CD14-positive monocyte (primary cell): Measurements from ENCODE around the gene TNFRSF11A. TPM values are rescaled to one million over a fixed set of nuclear protein-coding genes. Genes with fewer than 3 reads are reported as not detected.

Source experiments
- DNase-seq, 3 donors: peaks; one replicate each; pipeline ENCODE4 v3.0.0-alpha.2; 2011 to 2022
- H2AFZ ChIP-seq: 2 replicates; pipeline ENCODE4 v1.6.0; 2012; ENCODE audit warnings: mild to moderate bottlenecking, low read depth, low read length, inconsistent platforms; ENCODE audit not compliant: insufficient read depth, poor library complexity, severe bottlenecking
- H3K27ac ChIP-seq, 2 donors: 1 replicate in 1 of 2; 2 replicates in 1 of 2; pipeline ENCODE4 v1.5.1; 2012 to 2013; ENCODE audit warnings: low read length in 2 of 2, control low read depth in 1 of 2, inconsistent platforms in 1 of 2, low read depth in 1 of 2, mild to moderate bottlenecking in 1 of 2
- H3K27me3 ChIP-seq, 2 donors: one replicate each; pipeline versions ENCODE4 v1.6.0 to v1.6.1; 2011 to 2013; ENCODE audit warnings: low read length in 2 of 2; ENCODE audit not compliant: control insufficient read depth in 2 of 2, insufficient read depth in 2 of 2
- H3K36me3 ChIP-seq, 2 donors: replicated peaks in 1 of 2; 1 replicate in 1 of 2; 2 replicates in 1 of 2; pipeline versions ENCODE4 v1.5.1 to v1.6.1; 2012 to 2013; ENCODE audit warnings: low read length in 2 of 2, control low read depth in 1 of 2, inconsistent platforms in 1 of 2, mild to moderate bottlenecking in 1 of 2; ENCODE audit not compliant: insufficient read depth in 2 of 2, control insufficient read depth in 1 of 2
- H3K4me1 ChIP-seq, 2 donors: 1 replicate in 1 of 2; 2 replicates in 1 of 2; pipeline versions ENCODE4 v1.5.1 to v1.6.1; 2012 to 2013; ENCODE audit warnings: low read length in 2 of 2, control low read depth in 1 of 2, inconsistent platforms in 1 of 2, mild to moderate bottlenecking in 1 of 2, moderate library complexity in 1 of 2; ENCODE audit not compliant: insufficient read depth in 2 of 2, control insufficient read depth in 1 of 2
- H3K4me2 ChIP-seq: replicated peaks from 2 replicates; pipeline ENCODE3; 2012; ENCODE audit warnings: low read length, moderate library complexity, mild to moderate bottlenecking; ENCODE audit not compliant: poor library complexity, severe bottlenecking; ENCODE audit errors: extremely low read depth
- H3K4me3 ChIP-seq, 3 experiments: fragments of 200-600 bp in 1 of 3; sonication (generic) in 1 of 3; replicated peaks in 1 of 3; 1 replicate in 2 of 3; 2 replicates in 1 of 3; pipeline ENCODE4 v1.5.1; 2011 to 2013; ENCODE audit warnings: low read length in 3 of 3, mild to moderate bottlenecking in 3 of 3, control low read depth in 2 of 3, low read depth in 2 of 3, inconsistent platforms in 1 of 3, moderate library complexity in 1 of 3
- H3K79me2 ChIP-seq: 2 replicates; pipeline ENCODE4 v1.6.0; 2012; ENCODE audit warnings: mild to moderate bottlenecking, control low read depth, inconsistent platforms, low read length, moderate library complexity; ENCODE audit not compliant: insufficient read depth
- H3K9ac ChIP-seq: 2 replicates; pipeline ENCODE4 v1.6.0; 2017; ENCODE audit warnings: low read length, mild to moderate bottlenecking; ENCODE audit not compliant: insufficient read depth, poor library complexity, severe bottlenecking
- H3K9me3 ChIP-seq, 2 donors: replicated peaks in 1 of 2; 1 replicate in 1 of 2; 2 replicates in 1 of 2; pipeline versions ENCODE4 v1.5.1 to v1.6.1; 2012 to 2013; ENCODE audit warnings: low read length in 2 of 2, control low read depth in 1 of 2; ENCODE audit not compliant: control insufficient read depth in 1 of 2, insufficient read depth in 1 of 2
- H4K20me1 ChIP-seq: 2 replicates; pipeline ENCODE4 v1.6.0; 2012; ENCODE audit warnings: mild to moderate bottlenecking, low read length, control low read depth, moderate library complexity; ENCODE audit not compliant: insufficient read depth
- H3K27ac Mint-ChIP-seq, 7 donors: one replicate each; pipeline ENCODE4 v1.8.0; 2020; ENCODE audit warnings: mild to moderate bottlenecking in 7 of 7, mixed read lengths in 7 of 7, moderate library complexity in 6 of 7, inconsistent platforms in 2 of 7
- H3K27me3 Mint-ChIP-seq, 3 donors: one replicate each; pipeline ENCODE4 v1.8.0; 2021 to 2022; ENCODE audit warnings: low read depth in 3 of 3, mild to moderate bottlenecking in 3 of 3, mixed read lengths in 3 of 3, moderate library complexity in 3 of 3, inconsistent platforms in 1 of 3
- H3K36me3 Mint-ChIP-seq, 2 donors: one replicate each; pipeline ENCODE4 v1.8.0; 2020; ENCODE audit warnings: mixed read lengths in 2 of 2, inconsistent platforms in 1 of 2, mild to moderate bottlenecking in 1 of 2
- H3K4me1 Mint-ChIP-seq: one replicate; pipeline ENCODE4 v1.8.0; 2020; ENCODE audit warnings: mild to moderate bottlenecking, mixed read lengths
- H3K4me3 Mint-ChIP-seq, 2 donors: one replicate each; pipeline ENCODE4 v1.8.0; 2020; ENCODE audit warnings: mild to moderate bottlenecking in 2 of 2, mixed read lengths in 2 of 2, moderate library complexity in 1 of 2
- H3K9me3 Mint-ChIP-seq, 7 donors: one replicate each; pipeline ENCODE4 v1.8.0; 2020 to 2022; ENCODE audit warnings: mixed read lengths in 7 of 7, mild to moderate bottlenecking in 6 of 7, moderate library complexity in 6 of 7, inconsistent platforms in 2 of 7
- CTCF ChIP-seq: fragments of 200-600 bp; IDR thresholded peaks from one replicate; pipeline ENCODE4 v1.8.0; 2022; ENCODE audit warnings: antibody characterized with exemption, mild to moderate bottlenecking
- WGBS: methylation state at CpG from one replicate; pipeline ENCODE4 v1.1.5; 2013; ENCODE audit warnings: missing lambda C conversion rate; ENCODE audit not compliant: insufficient coverage; 5-methylcytosine and 5-hydroxymethylcytosine counted together
- intact Hi-C, 2 donors: fragments of 100-400 bp; cut with micrococcal nuclease; formaldehyde crosslinking; loops; one replicate each; pipeline versions ENCODE4 v1.15.0 to v1.15.1; 2023
- polyA plus RNA-seq, 3 donors: library from polyadenylated mRNA; depleted of rRNA in 1 of 3; unstranded in 2 of 3; stranded (reverse) in 1 of 3; fragments of 300-500 nt in 2 of 3; fragments of >200 nt in 1 of 3; fragmentation: Illumina TruSeq in 2 of 3; gene quantifications; 1 replicate in 2 of 3; 2 replicates in 1 of 3; pipeline ENCODE4 v1.2.3, GENCODE V29; 2012 to 2021

Gene TNFRSF11A
- polyA plus RNA-seq, 3 donors: 0.05 to 0.67 (median 0.24) TPM

DNA sequence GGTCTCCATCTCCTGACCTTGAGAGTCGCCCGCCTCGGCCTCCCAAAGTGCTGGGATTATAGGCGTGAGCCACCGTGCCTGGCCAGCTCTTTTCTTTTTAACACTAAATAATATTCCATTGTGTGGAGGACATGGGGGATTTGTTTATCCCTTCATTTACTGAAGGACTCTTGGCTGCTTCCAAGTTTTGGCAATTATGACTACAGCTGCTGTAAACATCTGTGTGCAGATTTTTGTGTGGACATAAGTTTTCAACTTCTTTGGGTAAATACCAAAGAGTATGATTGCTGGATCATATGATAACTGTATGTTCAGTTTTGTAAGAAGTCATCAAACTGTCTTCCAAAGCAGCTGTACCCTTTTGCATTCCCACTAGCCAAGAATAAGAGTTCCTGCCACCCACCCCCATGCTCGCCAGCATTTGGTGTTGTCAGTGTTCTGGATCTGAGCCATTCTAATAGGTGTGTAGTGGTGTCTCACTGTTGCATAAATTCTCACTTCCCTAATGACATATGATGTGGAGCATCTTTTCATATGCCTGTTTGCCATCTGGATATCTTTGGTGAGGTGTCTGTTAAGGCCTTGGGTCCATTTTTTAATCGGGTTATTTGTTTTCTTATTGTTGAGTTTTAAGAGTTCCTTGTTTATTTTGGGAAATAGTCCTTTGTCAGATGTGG, 52.2 kb downstream of the TNFRSF11A start:
- no peaks in the 10 kb centered on the region for H3K27me3 ChIP-seq
- H3K4me3 Mint-ChIP-seq: no peak overlapping the region
- intact Hi-C loops: no loop called here
- WGBS: 83% methylated on average over 1 of the region's 7 CpGs
- no peak overlapping the region for H3K27ac Mint-ChIP-seq
- H3K36me3 ChIP-seq: no peaks in the 10 kb centered on the region
- H4K20me1 ChIP-seq: no peaks in the 10 kb centered on the region
- no peak overlapping the region for H2AFZ ChIP-seq
- H3K36me3 Mint-ChIP-seq: no peaks in the 10 kb centered on the region
- H3K9me3 Mint-ChIP-seq: peaks cover 0 to 2% (median 0%) of the 10 kb centered on the region in 7 donors
- peaks cover 0 to 1% (median 0%) of the 10 kb centered on the region in 3 donors for H3K27me3 Mint-ChIP-seq
- no peaks in the 10 kb centered on the region for H3K4me1 ChIP-seq
- DNase-seq: no peak
- no peak for TF ChIP-seq CTCF
- H3K4me2 ChIP-seq: no peak overlapping the region
- no peak overlapping the region for H3K27ac ChIP-seq
- no peak overlapping the region for H3K4me3 ChIP-seq
- H3K4me1 Mint-ChIP-seq: no peaks in the 10 kb centered on the region
- no peak overlapping the region for H3K9ac ChIP-seq
- no peaks in the 10 kb centered on the region for H3K9me3 ChIP-seq
- H3K79me2 ChIP-seq: no peaks in the 10 kb centered on the region

- H3K4me1 ChIP-seq: no peaks in the 10 kb centered on the region
- WGBS: 100% methylated on average over 1 of the region's 5 CpGs
- intact Hi-C loops: no loop called here
- H3K27ac Mint-ChIP-seq: no peak overlapping the region
- H3K27me3 ChIP-seq: no peaks in the 10 kb centered on the region
- peaks cover 0 to 7% (median 0%) of the 10 kb centered on the region in 7 donors for H3K9me3 Mint-ChIP-seq
- TF ChIP-seq CTCF: no peak
- H3K9ac ChIP-seq: no peak overlapping the region
- no peaks in the 10 kb centered on the region for H3K4me1 Mint-ChIP-seq
- no peaks in the 10 kb centered on the region for H3K9me3 ChIP-seq
- no peak overlapping the region for H3K4me3 ChIP-seq
- H3K4me3 Mint-ChIP-seq: no peak overlapping the region
- no peaks in the 10 kb centered on the region for H4K20me1 ChIP-seq
- peaks cover under 1 to 3% (median 1%) of the 10 kb centered on the region in 3 donors for H3K27me3 Mint-ChIP-seq
- no peak overlapping the region for H3K27ac ChIP-seq
- H3K4me2 ChIP-seq: no peak overlapping the region
- no peaks in the 10 kb centered on the region for H3K36me3 Mint-ChIP-seq
- H2AFZ ChIP-seq: no peak overlapping the region
- DNase-seq: no peak
- no peaks in the 10 kb centered on the region for H3K79me2 ChIP-seq
- no peaks in the 10 kb centered on the region for H3K36me3 ChIP-seq
Measured at GRCh38 chr18:62379051-62379450, 53.9 kb downstream of the TNFRSF11A start.
